GM19328 (cell line): ENCODE measurements around the gene CD82.

Experiments used
- ATAC-seq: cut with Tn5 transposase; IDR thresholded peaks from one replicate; pipeline ENCODE4 v1.9.1; 2021; ENCODE audit warnings: mild to moderate bottlenecking, moderate library complexity; ENCODE audit not compliant: unreplicated experiment

Gene CD82

DNA sequence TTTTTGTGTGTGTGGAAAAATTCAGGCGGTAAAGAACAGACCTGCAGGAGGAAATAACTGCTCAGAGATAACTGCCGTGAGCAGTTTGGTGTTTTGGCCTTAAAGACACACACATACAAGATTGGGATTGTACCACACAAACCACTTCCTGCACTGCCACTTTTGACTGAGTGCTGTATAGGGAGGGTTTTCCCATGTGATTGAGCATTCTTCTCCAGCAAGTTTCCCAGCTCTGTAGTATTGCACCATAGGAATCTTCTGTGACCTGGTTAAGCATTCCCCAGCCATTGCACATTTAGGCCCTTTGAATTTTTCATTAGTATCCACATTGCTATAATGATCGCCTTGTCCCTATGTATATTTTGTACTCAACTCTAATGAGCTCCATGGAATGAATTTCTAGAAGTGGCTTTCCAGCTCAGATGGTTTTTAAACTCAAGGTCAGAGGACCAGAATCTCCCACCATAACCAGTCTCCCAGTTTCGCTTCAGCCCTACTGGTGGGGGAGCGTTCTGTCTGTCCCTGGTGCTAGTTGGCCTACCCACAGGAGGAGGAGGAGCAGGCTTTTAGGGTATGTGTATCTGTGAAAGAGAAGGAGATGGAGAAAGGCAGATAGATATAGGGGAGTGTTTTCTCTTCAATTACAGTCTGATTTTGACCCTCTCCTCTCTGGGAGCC, 9.3 kb downstream of the CD82 start:
- no peak for ATAC-seq

DNA sequence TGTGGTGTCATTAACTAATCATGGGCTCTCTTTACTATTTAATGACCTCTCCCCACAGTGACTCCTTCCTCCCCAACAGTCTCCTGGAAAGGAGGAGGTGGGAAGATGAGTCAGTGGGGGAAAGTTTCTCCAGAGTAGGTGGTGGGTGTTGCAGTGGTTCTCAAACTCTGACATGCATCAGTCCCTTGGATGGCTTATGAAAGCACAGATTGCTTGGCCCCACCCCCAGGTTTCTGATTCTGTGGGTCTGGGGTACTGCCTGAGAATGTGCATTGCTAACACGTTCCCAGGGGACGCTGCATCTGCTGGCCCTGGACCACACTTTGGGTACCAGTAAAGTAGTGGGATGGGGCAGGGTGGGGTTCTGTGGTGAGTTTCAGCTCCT, 9.8 kb downstream of the CD82 start:
- ATAC-seq: no peak

DNA sequence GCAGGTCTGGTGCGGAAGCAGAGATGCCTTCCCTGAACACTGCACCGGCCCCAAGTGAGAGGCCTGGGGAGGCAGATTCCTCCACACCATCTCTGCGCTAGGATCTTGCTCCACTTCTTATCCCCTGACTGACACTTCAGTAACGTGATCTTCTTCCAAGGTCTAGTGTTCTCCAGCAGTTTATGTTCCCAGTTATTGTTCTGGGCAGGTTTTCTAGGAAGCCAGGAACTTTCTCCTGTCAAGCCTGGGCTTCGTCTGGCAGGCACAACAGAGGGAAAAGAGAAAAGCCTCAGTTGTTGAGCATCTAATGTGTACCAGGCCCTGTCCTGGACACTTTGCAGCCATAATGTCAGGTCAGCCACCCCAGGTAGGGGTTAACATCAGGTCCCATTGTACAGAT, 10.5 kb downstream of the CD82 start:
- no peak for ATAC-seq

DNA sequence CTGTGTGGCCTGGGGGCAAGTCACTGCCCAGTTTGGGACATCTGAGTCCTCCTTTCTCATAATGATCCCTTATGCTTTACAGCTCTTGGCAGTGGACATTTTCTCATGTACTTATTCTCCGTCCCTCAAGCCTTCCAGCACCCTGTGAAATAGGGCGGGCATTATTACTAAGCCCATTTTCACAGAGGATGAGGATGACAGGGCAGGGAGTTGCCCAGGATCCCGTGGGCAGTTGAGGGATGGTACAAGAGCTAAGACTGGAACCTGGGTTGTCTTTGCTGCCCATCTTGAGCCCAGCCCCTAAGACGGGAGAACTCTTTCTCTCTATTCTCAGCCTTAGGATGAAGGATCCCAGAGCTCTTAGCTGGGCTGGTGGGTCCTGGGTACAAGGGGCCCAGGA, 11.2 kb downstream of the CD82 start:
- no peak for ATAC-seq

DNA sequence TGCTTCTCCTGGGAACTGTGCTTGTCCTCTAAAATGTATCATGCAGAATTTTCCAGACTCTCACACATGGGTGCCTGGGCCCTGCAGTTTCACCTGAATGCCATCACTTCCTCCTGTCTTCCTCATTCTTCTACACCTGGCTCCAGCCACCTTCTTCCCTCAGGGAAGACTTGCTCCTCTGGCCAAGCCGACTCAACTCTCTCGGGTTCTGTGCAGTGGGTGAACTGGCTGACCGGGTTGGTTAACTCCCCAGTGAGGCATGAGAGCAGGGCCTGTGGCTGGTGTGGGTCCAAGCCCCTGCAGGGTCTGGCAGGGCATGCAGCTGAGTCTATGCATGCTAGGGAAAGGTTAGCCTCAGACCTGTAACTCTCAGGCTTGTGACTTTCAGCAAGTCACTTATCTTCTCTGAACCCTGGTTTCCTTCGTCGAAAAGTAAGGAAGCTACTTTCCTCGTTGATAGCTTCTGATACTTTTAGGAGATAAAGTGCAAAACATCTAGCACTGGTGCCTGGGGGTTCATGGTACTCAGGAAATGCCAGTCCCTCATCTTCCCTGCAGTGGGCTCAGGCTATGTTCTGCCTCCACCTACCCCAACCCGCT, 11.9 kb downstream of the CD82 start:
- ATAC-seq: no peak

DNA sequence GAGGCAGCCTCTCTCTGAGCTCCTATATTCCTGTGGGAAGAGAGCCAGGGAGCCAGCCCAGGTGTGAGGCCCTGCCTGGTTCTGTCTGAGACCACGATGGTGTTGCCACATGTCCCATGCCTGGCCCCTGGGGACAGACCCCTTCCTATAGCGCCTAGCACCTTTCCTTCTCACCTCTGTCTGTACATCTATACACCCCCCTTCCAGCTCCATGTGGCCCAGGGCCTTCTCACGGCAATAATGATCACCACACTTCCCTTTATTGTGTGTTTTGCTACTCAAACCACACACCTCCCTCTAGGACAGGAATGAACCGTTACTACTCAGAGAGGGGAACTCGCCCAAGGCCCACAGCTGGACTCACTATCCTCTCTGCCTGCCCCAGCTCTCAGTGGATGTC, 12.8 kb downstream of the CD82 start:
- ATAC-seq: no peak

DNA sequence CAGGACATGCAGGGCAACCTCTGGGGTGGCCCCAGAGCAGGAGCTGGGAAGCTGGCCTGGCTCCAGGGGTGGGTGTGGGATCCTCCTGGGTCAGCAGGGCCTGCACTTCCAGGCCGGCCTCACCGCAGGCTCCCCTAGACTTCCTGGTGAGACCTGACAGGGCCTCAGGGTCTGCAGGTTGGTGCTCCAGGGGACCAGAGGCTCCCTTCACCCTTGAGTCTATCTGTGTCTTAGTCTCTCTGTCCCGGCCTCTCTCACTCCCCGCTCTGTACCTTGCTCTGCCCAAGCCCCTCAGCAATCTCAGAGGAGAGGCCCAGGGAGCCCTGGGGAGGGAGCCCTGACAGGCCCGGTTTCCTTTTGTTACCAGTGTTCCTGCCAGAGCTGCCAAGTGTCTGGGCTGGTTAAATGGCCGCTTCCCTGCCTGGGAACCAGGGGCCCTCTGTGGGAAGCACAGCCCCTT, 13.9 kb downstream of the CD82 start:
- ATAC-seq: no peak

DNA sequence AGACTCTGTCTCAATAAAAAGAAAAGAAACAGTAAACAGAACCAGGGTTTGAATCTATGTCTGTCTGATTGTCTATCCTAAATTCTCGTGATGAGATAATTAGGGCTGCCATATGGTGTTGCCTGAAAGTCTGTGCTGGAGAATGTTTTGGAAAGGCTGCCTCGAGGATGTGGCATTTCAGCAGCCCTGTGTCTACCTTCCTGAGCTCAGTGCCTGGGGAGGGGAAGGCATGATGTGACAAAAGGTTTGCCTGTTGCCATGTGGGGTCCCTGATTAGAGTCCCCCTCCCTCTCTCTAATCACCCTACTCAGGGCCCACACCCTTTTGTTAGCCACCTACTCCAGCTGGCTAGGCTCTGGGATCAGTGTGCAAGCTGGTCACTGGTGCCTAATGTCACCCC, 15.2 kb downstream of the CD82 start:
- no peak for ATAC-seq

DNA sequence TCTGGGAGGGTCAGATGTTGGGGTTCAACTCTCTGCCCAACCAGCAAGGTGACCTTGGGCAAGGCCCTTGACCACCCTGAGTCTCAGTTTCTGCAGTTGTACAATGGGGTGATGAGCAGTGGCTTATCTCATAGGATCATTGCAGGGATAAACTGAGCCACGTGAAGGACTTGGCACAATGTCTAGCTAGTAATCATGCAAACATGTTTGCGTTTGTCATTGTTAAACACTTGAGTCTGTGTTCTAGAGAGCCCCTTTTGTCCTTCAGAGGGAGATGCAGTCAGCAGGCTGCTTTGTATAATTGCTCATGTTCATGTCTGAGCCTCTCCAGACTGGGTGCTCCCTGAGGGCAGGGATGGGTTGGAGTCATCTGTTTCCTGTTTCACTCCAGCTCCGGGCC, 15.8 kb downstream of the CD82 start:
- no peak for ATAC-seq

DNA sequence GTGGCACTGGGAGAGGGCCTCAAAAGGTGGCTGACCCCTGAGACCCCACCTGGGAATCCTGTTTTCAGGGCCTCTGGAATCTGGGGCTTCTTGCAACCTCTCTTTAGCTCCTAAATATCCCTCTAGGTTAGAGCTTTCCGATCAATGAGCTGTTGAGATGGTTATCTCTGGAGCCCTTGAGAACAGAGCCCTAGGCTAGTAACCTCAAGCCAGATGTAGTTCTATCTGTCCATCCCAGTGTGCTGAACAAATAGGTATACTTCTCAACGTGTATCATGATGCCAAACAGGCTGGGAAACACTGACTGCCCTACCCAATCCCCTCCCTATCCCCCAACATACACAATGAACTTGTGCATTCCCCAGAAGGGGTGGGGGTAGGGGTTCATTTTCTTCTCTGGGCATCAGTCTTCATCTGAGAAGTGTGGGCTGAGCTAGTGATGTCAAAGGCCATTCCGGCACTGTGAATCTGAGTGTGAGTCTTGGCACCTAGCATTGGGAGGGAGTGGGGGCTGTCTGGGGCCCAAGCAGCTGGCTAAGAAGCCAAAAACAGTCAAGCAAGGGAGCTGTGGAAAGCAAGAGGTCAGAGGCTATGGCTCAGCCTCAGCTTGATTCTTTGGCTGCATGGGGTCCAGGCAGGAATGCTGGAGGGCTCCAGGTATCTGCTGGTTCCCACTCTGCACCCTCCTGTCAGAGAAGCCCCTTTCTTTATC, 17.3 kb downstream of the CD82 start:
- ATAC-seq: no peak

DNA sequence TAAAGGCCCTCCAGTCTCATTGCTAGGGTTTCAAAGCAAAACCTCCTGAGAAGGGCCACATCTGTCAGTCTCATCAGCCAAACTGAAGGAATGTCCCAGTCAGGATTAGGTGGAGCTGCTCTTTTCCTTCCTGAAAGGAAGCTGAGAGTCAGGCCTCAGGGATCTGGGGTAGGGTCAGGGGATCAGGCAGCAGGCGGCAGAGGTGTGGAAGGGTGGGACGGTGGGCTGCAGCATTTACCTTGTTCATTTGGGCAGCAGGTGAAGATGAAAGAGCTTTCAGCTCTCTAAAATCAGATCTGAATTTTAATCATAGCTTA, 17.8 kb downstream of the CD82 start:
- no peak for ATAC-seq

DNA sequence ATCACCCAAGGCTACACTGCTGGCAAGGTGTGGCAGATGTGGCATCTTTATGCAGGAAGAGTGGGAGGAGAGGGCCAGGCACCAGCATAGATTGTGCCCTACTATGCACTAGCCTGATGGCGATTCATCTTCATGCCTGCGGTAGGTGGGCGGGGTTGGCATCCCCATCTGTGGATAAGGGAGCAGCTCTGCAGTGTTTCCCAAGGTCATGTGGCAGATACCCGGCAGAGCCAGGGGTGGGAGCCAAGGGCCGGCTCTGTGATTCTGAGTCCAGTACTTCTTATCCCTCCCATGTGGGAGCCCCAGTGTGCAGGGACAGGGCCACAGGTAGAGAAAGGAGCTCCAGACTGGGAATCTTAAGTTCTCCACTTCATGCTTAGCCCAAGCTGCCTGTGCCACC, 20.0 kb downstream of the CD82 start:
- ATAC-seq: no peak

DNA sequence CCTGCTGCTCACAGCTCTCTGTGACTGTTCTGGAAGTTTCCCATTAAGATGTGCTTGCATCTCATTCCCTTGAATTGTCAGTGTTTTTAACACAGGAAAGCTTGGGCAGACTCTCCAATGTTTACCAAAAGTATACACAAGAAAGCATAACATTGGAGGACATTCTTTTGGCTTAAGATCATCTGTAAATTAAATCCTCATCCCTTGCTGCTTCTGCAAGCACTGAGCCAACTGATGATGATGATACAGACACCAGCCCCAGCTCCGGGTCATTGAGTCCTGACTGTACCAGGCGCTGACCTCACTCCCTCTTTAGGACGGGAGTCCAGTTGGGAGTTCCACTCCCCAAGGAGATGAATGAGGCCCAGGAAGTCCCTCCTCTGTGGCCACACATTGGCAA, 23.8 kb downstream of the CD82 start:
- ATAC-seq: no peak

DNA sequence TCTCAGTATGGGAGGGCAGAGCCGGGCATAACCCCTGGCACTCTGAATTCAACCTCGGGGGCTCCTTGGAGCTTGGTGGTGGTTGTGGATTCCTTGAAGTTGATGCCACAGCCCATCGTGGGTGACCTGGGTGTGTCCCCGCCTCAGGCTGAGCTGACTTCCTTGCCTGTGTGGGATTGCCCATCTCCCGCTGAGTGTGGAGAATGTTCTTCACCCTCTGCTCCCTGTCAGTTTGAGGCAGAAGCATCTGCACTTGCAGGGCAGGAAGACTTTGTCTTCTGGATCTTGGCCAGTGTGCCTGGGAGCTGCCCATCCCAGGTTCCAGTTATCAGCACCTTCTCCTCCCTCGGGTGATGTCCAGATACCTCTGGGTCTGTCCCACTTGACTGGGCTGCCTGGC, 25.3 kb downstream of the CD82 start:
- ATAC-seq: no peak

DNA sequence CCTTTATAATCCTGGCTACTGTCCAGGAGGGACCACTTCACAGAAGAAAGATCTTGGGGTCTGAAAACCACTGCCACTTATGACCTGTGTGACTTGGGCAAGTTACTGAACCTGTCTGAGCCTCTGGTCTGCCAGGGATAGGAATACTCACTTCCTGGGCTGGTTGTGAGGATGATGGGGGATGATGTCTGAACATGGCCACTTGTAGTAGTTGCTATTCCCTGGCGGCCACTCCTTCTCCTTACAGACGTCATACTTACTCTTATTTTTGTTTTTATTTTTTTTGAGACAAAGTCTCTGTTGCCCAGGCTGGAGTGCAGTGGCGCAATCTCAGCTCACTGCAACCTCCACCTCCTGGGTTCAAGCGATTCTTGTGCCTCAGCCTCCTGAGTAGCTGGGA, 26.1 kb downstream of the CD82 start:
- no peak for ATAC-seq

DNA sequence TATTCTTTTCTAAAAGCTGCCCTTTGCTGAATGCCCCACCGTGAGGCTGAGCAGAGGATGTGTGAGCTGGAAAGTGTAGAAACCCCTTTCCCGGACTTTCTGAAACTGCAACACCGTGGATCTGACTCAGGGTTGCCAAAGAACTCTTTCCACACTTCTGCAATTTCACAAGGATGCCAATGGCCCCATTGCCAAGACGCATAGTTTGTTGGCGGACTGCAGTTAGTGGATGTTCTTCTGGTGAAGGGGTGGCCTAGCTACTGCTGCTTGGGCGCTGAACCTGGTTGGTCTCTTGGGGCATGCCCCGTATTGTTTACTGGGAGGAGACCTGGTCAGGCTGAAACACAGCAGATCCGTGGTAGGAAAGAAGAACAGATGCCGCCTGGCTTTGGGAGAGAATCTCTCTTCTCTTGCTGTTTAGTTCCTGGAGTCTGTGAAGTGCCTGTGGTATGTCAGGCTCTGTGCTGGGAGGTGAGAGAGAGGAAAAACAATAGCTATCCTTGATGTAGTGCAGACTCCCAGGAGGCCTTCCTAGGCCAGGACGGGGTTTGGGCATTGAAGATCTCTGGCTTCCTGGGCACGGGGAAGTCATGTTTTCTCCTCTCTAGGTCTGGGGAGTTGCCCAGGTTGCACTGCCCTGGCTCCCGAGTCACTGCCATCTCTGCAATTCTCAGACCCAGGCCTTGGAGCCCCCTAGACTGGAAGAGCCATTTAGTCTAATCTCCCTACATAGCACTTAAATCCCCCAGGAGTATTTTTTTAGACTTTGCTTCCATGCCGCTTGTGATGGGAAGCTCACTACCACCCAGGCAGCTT, 26.9 kb downstream of the CD82 start:
- no peak for ATAC-seq

DNA sequence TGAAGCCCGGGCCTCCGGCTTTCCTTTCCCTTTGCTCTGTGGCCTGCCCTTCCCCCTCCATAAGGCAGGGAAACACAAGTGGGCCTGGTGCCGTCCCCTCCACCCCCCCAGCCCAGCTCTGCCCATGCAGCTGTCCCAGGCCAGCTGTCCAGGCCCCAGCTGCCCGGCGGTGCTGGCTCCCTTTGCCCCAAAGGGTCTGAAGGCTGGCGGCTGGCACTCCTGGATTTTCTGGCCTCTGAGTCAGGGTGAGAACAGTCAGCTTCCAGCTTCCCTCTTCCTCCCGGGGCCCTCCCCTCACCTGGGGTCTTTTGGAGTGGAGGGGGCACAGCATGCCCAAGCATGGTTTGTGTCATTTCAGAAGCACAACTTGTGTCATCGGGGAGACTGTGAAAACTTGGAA, 27.8 kb downstream of the CD82 start:
- no peak for ATAC-seq

DNA sequence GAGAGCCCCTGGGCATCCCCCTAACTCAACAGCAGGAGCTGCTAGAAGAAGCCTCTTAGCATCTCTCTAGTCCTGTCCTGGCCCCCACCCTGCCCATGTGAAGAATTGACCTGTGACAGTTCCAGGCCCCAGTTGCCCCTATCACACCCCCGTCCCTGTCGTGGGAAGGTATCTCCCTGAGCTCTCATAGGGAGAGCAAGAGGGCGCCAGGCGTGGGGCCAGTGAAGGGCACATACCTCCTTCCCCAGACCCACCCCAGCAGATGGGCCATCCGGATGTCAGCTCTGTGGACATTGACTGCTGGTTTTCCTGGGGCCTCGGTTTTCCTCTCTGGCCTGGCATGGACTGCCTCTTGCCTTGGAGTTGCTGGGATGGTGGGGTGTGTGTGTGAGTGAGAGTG, 29.5 kb downstream of the CD82 start:
- no peak for ATAC-seq

DNA sequence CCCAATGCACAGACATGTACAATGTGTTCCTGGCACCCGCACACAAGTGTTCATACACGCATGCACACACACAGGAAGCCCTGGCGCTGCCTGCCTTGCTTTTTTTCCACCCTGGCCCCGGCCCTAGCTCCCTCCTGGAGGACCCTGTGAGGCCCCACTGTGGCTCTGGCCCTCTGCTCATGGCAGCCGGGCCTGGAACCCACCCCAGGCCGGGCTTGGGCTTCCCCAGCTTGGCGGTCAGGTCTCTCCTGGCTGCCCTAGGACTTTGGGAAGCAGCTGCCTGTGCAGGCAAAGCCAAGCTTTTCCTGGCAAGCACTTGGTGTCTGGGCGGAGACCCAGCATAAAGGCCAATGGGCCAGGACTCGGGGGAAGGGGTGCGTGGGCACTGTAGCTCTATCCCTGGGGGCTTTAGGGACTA, 30.5 kb downstream of the CD82 start:
- no peak for ATAC-seq

DNA sequence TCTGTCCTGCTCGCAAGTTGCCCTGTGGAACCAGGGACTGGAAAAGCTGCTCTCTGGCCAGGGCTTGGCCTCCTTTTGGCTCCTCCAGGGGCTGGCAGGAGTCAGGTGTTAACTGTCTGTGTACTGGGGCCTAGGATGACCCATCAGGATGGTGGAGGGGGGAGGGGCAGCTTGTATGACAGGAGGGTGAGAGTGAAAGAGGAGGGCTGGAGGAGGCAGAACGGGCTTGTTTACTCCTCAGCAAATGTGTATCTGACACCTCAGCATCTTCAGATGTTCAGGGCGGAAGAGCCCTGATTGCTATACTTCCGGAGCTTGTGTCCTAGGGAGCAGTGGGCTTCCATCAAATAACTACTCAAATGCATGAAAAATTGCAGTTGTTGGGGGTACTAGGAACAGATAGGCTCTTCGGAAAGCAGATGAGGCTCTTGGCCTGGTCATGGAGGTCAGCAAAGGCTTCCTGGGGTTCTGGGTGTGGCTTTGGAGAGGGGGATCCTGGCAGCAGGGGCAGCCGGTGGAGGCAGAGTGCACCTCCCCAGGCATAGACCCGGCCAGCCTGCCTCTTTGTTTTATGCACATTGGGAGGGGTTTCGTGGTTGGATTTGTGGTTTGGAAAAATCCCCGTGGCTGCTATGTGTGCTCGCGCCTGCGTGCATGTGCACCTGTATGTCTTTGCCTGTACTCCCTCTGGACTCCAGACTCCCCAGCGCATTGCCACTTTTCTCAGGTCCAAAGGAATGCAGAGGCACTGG, 31.2 kb downstream of the CD82 start:
- no peak for ATAC-seq
